ENCODE data around the gene NRP1. TPM values are rescaled to one million over a fixed set of nuclear protein-coding genes. Genes with fewer than 3 reads are reported as not detected.

Gene NRP1
- total RNA-seq, 4 donors from 2014 or later: 8.2 to 24.6 (median 18.7) TPM

- WGBS, 2 donors: 75 to 80% methylated on average over 13 of the region's 13 CpGs
- intact Hi-C loops (cut with DNase I; ENCODE audit: low total_unique reads): no loop called here
- no peak overlapping the region for H3K4me3 ChIP-seq (ENCODE audit: low read depth, poor library complexity, severe bottlenecking)
- TF ChIP-seq, protein P1, sequence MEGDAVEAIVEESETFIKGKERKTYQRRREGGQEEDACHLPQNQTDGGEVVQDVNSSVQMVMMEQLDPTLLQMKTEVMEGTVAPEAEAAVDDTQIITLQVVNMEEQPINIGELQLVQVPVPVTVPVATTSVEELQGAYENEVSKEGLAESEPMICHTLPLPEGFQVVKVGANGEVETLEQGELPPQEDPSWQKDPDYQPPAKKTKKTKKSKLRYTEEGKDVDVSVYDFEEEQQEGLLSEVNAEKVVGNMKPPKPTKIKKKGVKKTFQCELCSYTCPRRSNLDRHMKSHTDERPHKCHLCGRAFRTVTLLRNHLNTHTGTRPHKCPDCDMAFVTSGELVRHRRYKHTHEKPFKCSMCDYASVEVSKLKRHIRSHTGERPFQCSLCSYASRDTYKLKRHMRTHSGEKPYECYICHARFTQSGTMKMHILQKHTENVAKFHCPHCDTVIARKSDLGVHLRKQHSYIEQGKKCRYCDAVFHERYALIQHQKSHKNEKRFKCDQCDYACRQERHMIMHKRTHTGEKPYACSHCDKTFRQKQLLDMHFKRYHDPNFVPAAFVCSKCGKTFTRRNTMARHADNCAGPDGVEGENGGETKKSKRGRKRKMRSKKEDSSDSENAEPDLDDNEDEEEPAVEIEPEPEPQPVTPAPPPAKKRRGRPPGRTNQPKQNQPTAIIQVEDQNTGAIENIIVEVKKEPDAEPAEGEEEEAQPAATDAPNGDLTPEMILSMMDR (IDR thresholded peaks at IDR 0.05): no peak
- no peak for TF ChIP-seq POLR2A (IDR thresholded peaks at IDR 0.05)
- no peak for DNase-seq (ENCODE audit: low spot score in 2 of 2)
These were observed 44.0 kb downstream of the NRP1 start for GRCh38 chr10:33290321-33291052.

GRCh38 chr10:33289776-33290175 lies 44.7 kb downstream of the NRP1 start:
- no peak for DNase-seq (ENCODE audit: low spot score in 2 of 2)
- intact Hi-C loops (cut with DNase I; ENCODE audit: low total_unique reads): no loop called here
- WGBS, 2 donors: 95 to 97% methylated on average over 8 of the region's 8 CpGs
- no peak overlapping the region for H3K4me3 ChIP-seq (ENCODE audit: low read depth, poor library complexity, severe bottlenecking)
- TF ChIP-seq, protein P1 (IDR thresholded peaks at IDR 0.05): no peak
- TF ChIP-seq POLR2A (IDR thresholded peaks at IDR 0.05): no peak

DNA sequence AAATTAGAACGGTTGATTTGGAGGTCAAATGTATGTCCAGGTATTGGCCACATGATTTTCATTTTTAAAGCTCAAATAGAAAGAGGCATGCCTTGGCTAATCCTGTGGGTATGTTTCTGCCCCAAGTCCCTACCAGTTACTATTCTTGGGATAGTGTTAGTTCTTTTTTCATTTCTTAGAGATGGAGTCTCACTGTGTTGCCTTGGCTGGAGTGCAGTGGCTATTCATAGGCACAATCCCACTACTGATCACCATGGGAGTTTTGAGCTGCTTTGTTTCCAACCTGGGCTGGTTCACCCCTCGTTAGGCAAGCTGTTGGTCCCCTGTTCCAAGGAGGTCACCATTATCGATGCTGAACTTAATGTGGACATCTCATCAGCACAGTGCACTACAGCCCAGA lies 46.3 kb downstream of the NRP1 start:
- TF ChIP-seq POLR2A (IDR thresholded peaks at IDR 0.05): no peak
- TF ChIP-seq, protein P1 (IDR thresholded peaks at IDR 0.05): no peak
- intact Hi-C loops (cut with DNase I; ENCODE audit: low total_unique reads): no loop called here
- WGBS, 2 donors: 91 to 92% methylated on average over 3 of the region's 3 CpGs
- DNase-seq (ENCODE audit: low spot score in 2 of 2): no peak
- no peak overlapping the region for H3K4me3 ChIP-seq (ENCODE audit: low read depth, poor library complexity, severe bottlenecking)

GRCh38 chr10:33287112-33287511 lies 47.4 kb downstream of the NRP1 start:
- no peak for DNase-seq (ENCODE audit: low spot score in 2 of 2)

DNA sequence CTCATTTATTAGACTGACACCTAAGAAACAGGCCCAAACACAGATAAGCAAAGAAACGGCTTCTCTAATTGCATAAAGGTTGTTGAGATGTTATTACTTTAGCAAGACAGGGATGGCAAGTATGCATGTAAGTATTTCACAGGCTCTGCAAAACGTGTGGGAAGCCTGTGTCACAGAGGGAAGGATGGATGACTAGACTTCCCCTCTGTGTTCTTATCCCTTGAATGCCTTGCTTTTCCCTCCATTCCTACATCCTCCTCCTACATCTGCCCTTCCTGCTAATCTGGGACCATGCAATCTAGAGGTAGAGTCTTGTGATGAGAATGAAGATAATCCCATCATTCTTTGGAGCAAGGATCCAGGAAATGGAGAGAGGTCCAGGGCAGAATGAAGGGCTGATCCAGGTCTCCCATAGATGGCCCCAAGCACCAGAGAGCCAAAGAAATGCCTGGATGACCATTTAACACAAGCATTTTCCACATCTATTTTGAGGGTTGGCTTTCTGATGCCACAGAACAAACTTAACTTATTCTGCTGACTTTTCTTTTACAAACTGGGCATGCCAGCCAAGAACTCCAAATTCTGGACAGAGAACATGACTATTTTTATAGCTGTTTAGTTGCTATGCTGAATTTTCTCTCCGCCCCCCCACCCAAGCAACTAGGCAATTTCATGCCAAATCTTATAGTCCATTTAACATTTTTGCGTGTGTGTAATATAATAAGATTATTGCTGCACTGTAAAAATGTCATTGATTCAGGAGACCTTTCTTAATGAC lies 48.1 kb downstream of the NRP1 start:
- 56 to 68% methylated on average over 4 of the region's 4 CpGs for WGBS, 2 donors
- TF ChIP-seq, protein P1 (IDR thresholded peaks at IDR 0.05): no peak
- no peak for TF ChIP-seq POLR2A (IDR thresholded peaks at IDR 0.05)
- no peak overlapping the region for H3K4me3 ChIP-seq (ENCODE audit: low read depth, poor library complexity, severe bottlenecking)
- DNase-seq (ENCODE audit: low spot score in 2 of 2): no peak
- intact Hi-C loops (cut with DNase I; ENCODE audit: low total_unique reads): no loop called here

More at GRCh38 chr10:33287112-33287511, 47.4 kb downstream of the NRP1 start:
- intact Hi-C loops (cut with DNase I; ENCODE audit: low total_unique reads): no loop called here
- 83 to 87% methylated on average over 2 of the region's 2 CpGs for WGBS, 2 donors
- TF ChIP-seq, protein P1 (IDR thresholded peaks at IDR 0.05): no peak
- no peak for TF ChIP-seq POLR2A (IDR thresholded peaks at IDR 0.05)
- H3K4me3 ChIP-seq (ENCODE audit: low read depth, poor library complexity, severe bottlenecking): no peak overlapping the region

Measured in lower leg skin (tissue), 4 donors.